A549 (cell line): Measurements from ENCODE around the gene STN1.

Experiments used
- JUN ChIP-seq, 2 experiments: fragments of >200 bp; sonication (Bioruptor Twin); formaldehyde crosslinking; IDR thresholded peaks; 2 replicates in 1 of 2; 3 replicates in 1 of 2; pipeline ENCODE4 v1.6.1; 2016 to 2017
- KDM5A ChIP-seq: fragments of 200-600 bp; sonication (generic); IDR thresholded peaks from 2 replicates; pipeline ENCODE4 v1.6.1; 2016; ENCODE audit warnings: antibody characterized with exemption, mild to moderate bottlenecking
- ZC3H11A ChIP-seq: fragments of 450-650 bp; IDR thresholded peaks from 2 replicates; pipeline ENCODE4 v1.6.1; 2014; ENCODE audit warnings: antibody characterized with exemption, mild to moderate bottlenecking
- TF ChIP-seq, protein P1 (sequence below): fragments of >200 bp; sonication (Bioruptor Twin); formaldehyde crosslinking; IDR thresholded peaks from 3 replicates; pipeline ENCODE4 v1.5.1; 2016

DNA sequence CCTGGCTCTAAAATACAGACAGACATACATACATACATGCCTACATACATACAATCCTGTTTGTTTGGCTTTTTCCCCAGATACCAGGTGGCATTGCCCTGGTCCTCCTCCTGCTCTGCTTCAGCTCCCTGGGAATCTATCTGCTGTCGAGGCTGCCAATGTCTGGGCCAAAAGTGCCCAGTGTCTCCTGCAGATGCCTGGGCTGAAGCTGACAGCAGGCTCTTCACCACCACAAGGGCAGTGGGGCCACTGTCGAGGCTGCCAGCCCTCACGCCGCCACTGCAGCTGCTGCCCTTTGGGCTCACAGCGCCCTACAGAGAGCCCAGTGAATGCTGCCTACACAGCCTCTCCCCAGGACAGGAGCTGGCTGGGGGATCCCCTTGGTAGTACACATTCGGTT lies 18.0 kb upstream of the STN1 start:
- TF ChIP-seq, protein P1, sequence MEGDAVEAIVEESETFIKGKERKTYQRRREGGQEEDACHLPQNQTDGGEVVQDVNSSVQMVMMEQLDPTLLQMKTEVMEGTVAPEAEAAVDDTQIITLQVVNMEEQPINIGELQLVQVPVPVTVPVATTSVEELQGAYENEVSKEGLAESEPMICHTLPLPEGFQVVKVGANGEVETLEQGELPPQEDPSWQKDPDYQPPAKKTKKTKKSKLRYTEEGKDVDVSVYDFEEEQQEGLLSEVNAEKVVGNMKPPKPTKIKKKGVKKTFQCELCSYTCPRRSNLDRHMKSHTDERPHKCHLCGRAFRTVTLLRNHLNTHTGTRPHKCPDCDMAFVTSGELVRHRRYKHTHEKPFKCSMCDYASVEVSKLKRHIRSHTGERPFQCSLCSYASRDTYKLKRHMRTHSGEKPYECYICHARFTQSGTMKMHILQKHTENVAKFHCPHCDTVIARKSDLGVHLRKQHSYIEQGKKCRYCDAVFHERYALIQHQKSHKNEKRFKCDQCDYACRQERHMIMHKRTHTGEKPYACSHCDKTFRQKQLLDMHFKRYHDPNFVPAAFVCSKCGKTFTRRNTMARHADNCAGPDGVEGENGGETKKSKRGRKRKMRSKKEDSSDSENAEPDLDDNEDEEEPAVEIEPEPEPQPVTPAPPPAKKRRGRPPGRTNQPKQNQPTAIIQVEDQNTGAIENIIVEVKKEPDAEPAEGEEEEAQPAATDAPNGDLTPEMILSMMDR, result no peak
- no peak for TF ChIP-seq ZC3H11A
- no peak for TF ChIP-seq JUN (IDR thresholded peaks at IDR 0.05)
- TF ChIP-seq KDM5A, result no peak
